MM.1S (cell line): Measurements from ENCODE around the gene PLAAT2.
"Not testable (repeated sequence)": the region's sequence is repeated elsewhere in the genome, so short reads cannot be mapped to it uniquely, and the experiment has no call there.

ENCODE experiments used
- DNase-seq: peaks from one replicate; pipeline ENCODE4 v3.0.0-alpha.2; 2015
- H2AFZ ChIP-seq: fragments of 300-600 bp; sonication (generic); 2 replicates; pipeline ENCODE4 v1.6.0; 2016; ENCODE audit warnings: antibody characterized with exemption, low read length
- H3F3A ChIP-seq: fragments of 300-600 bp; sonication (generic); 2 replicates; pipeline ENCODE4 v1.6.1; 2016; ENCODE audit warnings: mild to moderate bottlenecking, antibody characterized with exemption, low read length, moderate library complexity, mixed read lengths; ENCODE audit not compliant: insufficient read depth
- H3K27ac ChIP-seq: fragments of 300-600 bp; sonication (generic); 2 replicates; pipeline ENCODE4 v1.5.1; 2016; ENCODE audit warnings: mild to moderate bottlenecking, low read length
- H3K27me3 ChIP-seq: fragments of 300-600 bp; sonication (generic); replicated peaks from 2 replicates; pipeline ENCODE4 v1.6.0; 2016; ENCODE audit warnings: low read length; ENCODE audit not compliant: insufficient read depth
- H3K36me3 ChIP-seq: fragments of 300-600 bp; sonication (generic); replicated peaks from 2 replicates; pipeline ENCODE4 v1.6.1; 2016; ENCODE audit warnings: mild to moderate bottlenecking, low read length, mixed read lengths; ENCODE audit not compliant: insufficient read depth
- H3K4me1 ChIP-seq: fragments of 300-600 bp; sonication (generic); 2 replicates; pipeline ENCODE4 v1.6.1; 2016; ENCODE audit warnings: low read length, mixed read lengths
- H3K4me2 ChIP-seq: fragments of 300-600 bp; sonication (generic); 2 replicates; pipeline ENCODE4 v1.6.0; 2016; ENCODE audit warnings: low read depth, low read length
- H3K4me3 ChIP-seq: fragments of 300-600 bp; sonication (generic); 2 replicates; pipeline ENCODE4 v1.5.1; 2016; ENCODE audit warnings: low read length, mixed read lengths
- H3K79me2 ChIP-seq: fragments of 300-600 bp; sonication (generic); 2 replicates; pipeline ENCODE4 v1.6.1; 2016; ENCODE audit warnings: mixed run types, low read length, mixed read lengths
- H3K9ac ChIP-seq: fragments of 300-600 bp; sonication (generic); 2 replicates; pipeline ENCODE4 v1.6.1; 2016; ENCODE audit warnings: low read length, mixed read lengths
- H3K9me2 ChIP-seq: fragments of 300-600 bp; sonication (generic); replicated peaks from 2 replicates; pipeline ENCODE4 v1.6.1; 2016; ENCODE audit warnings: mild to moderate bottlenecking, low read length, mixed read lengths; ENCODE audit not compliant: insufficient read depth
- H3K9me3 ChIP-seq: fragments of 300-600 bp; sonication (generic); replicated peaks from 2 replicates; pipeline ENCODE4 v1.6.1; 2016; ENCODE audit warnings: mild to moderate bottlenecking, low read length, mixed read lengths; ENCODE audit not compliant: insufficient read depth
- H4K20me1 ChIP-seq: fragments of 300-600 bp; sonication (generic); 2 replicates; pipeline ENCODE4 v1.6.1; 2016; ENCODE audit warnings: mild to moderate bottlenecking, low read length, moderate library complexity, mixed read lengths; ENCODE audit not compliant: insufficient read depth
- EZH2 ChIP-seq: fragments of 300-600 bp; sonication (generic); optimal IDR thresholded peaks from 2 replicates; pipeline ENCODE3; 2017; ENCODE audit warnings: low read depth, mild to moderate bottlenecking, antibody characterized with exemption, low read length, mixed read lengths
- EZH2phosphoT487 ChIP-seq: fragments of 300-600 bp; sonication (generic); IDR thresholded peaks from 2 replicates; pipeline ENCODE4 v1.6.1; 2018; ENCODE audit warnings: antibody characterized with exemption, low read length
- TF ChIP-seq, protein P1 (sequence below): fragments of 300-600 bp; sonication (generic); IDR thresholded peaks from 2 replicates; pipeline ENCODE4 v1.5.1; 2016; ENCODE audit warnings: antibody characterized with exemption, low read length, mixed read lengths

PLAAT2 gene

DNA sequence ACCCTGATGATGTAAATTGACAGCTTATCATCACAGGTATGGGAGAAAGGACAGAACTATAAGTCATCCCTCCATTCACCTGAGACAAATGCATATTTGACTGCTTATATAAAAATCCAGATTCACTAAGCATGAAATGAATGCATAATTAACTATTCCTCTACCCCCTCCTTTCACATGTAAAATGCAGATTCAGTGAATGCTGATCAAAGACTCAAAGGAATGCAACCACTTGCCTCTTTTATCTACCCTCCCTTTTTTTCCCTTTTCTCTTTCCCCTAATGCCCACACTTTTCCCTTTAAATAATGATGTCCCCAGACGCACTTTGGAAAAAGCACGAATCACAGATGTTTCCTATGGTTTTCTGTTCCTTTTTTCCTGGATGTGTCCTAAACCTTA, 31.1 kb downstream of the PLAAT2 start:
- no peaks in the 10 kb centered on the region for H3K27me3 ChIP-seq
- H3F3A ChIP-seq: peaks cover 29% of the 10 kb centered on the region
- H3K4me3 ChIP-seq: no peak overlapping the region
- no peak overlapping the region for H3K9ac ChIP-seq
- no peaks in the 10 kb centered on the region for H3K36me3 ChIP-seq
- H2AFZ ChIP-seq: no peak overlapping the region
- no peak overlapping the region for H3K27ac ChIP-seq
- H3K9me3 ChIP-seq: no peaks in the 10 kb centered on the region
- H3K4me2 ChIP-seq: no peak overlapping the region
- no peaks in the 10 kb centered on the region for H3K79me2 ChIP-seq
- TF ChIP-seq EZH2phosphoT487 (no peak), EZH2 (no peak)
- TF ChIP-seq, protein P1, sequence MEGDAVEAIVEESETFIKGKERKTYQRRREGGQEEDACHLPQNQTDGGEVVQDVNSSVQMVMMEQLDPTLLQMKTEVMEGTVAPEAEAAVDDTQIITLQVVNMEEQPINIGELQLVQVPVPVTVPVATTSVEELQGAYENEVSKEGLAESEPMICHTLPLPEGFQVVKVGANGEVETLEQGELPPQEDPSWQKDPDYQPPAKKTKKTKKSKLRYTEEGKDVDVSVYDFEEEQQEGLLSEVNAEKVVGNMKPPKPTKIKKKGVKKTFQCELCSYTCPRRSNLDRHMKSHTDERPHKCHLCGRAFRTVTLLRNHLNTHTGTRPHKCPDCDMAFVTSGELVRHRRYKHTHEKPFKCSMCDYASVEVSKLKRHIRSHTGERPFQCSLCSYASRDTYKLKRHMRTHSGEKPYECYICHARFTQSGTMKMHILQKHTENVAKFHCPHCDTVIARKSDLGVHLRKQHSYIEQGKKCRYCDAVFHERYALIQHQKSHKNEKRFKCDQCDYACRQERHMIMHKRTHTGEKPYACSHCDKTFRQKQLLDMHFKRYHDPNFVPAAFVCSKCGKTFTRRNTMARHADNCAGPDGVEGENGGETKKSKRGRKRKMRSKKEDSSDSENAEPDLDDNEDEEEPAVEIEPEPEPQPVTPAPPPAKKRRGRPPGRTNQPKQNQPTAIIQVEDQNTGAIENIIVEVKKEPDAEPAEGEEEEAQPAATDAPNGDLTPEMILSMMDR: no peak
- no peak for DNase-seq
- H3K4me1 ChIP-seq: peaks cover 24% of the 10 kb centered on the region
- H4K20me1 ChIP-seq: no peaks in the 10 kb centered on the region
- no peaks in the 10 kb centered on the region for H3K9me2 ChIP-seq

DNA sequence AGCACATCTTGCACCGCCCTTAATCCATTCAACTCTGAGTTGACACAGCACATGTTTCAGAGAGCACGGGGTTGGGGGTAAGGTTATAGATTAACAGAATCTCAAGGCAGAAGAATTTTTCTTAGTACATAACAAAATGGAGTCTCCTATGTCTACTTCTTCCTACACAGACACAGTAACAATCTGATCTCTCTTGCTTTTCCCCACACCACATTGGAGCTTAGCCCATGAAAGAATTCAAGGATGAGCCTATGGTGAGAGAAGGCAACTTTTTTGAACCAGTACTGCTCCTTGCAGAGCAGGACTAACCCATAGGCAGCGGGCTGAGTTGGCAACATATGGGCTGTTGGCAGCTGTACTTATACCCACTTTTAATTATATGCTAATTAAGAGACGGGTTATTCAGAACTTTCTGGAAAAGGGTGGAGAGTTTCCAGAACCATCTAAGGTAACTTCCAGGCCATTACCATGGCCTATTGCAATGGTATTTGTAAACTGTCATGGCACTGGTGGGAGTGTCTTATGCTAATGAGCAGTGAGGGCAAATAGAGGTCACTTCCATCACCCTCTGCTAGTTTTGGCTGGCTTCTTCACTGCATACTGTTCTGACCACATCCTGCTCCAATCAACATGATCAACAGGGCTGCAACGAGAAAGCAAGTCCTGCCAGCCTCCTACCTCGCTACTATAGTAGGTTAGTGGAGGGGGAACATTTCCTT, 31.9 kb downstream of the PLAAT2 start:
- Histone ChIP-seq H3F3A (peaks cover 25% of the 10 kb centered on the region), H3K4me1 (peaks cover 19% of the 10 kb centered on the region)
- H3K27ac ChIP-seq, H3K36me3 ChIP-seq, H3K4me3 ChIP-seq, H3K27me3 ChIP-seq, H2AFZ ChIP-seq, H3K4me2 ChIP-seq, H3K79me2 ChIP-seq, H3K9me2 ChIP-seq, H3K9me3 ChIP-seq, H3K9ac ChIP-seq, H4K20me1 ChIP-seq: not testable (repeated sequence)
- DNase-seq: peak; percentile 84

DNA sequence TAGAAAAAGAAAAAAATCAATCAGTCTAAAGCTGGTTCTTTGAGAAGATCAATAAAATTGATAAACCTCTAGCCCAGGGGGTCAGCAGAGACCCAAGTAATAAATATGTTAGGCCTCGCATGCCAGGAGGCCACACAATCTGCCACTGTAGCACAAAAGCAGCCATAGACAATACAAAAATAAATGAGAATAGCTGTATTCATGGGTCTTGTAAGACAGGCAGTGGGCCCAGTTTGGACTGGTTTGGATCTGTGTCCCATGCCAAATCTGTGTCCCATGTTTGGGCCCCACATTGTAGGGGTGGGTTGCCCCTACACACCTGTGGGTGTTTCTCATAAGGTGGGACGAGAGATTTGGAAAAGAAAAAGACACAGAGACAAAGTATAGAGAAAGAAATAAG, 33.2 kb downstream of the PLAAT2 start:
- Histone ChIP-seq H3K4me3 (no peak overlapping the region), H3K4me2 (no peak overlapping the region), H3K9me2 (no peaks in the 10 kb centered on the region), H3F3A (peaks cover 13% of the 10 kb centered on the region), H3K27ac (no peak overlapping the region), H3K4me1 (peaks cover 8% of the 10 kb centered on the region), H3K36me3 (no peaks in the 10 kb centered on the region), H4K20me1 (no peaks in the 10 kb centered on the region), H2AFZ (no peak overlapping the region), H3K9ac (no peak overlapping the region), H3K9me3 (no peaks in the 10 kb centered on the region), H3K79me2 (no peaks in the 10 kb centered on the region), H3K27me3 (no peaks in the 10 kb centered on the region)
- no peak for DNase-seq
- TF ChIP-seq EZH2: no peak
- no peak for TF ChIP-seq EZH2phosphoT487
- TF ChIP-seq, protein P1: no peak

DNA sequence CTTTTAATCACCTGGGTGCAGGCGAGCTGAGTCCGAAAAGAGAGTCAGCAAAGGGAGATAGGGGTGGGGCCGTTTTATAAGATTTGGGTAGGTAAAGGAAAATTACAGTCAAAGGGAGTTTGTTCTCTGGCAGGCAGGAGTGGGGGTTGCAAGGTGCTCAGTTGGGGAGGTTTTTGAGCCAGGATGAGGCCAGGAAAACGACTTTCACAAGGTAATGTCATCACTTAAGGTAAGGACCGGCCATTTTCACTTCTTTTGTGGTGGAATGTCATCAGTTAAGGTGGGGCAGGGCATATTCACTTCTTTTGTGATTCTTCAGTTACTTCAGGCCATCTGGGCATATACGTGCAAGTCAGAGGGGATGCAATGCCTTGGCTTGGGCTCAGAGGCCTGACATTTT, 33.8 kb downstream of the PLAAT2 start:
- not testable (repeated sequence) for H4K20me1 ChIP-seq, H3K36me3 ChIP-seq, H3F3A ChIP-seq, H3K4me1 ChIP-seq, H2AFZ ChIP-seq, H3K27ac ChIP-seq, H3K79me2 ChIP-seq, DNase-seq, H3K27me3 ChIP-seq, H3K4me2 ChIP-seq, H3K9me3 ChIP-seq, H3K9me2 ChIP-seq, H3K9ac ChIP-seq, H3K4me3 ChIP-seq

DNA sequence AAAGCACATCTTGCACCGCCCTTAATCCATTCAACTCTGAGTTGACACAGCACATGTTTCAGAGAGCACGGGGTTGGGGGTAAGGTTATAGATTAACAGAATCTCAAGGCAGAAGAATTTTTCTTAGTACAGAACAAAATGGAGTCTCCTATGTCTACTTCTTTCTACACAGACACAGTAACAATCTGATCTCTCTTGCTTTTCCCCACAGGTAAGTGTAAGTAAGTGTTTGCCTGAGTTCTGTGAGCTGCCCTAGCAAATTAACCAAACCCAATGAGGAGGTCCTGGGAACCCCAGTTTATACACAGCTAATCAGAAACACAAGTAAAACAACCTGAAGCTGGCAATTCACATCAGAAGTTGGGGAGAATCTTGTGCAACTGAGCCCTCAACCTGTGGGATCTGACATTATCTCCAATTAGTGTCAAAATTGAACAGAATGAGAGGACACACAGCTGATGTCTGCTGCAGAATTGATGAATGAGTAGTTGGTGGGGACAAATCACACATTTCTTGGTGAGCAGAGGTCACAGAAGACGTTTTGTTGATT, 34.4 kb downstream of the PLAAT2 start:
- DNase-seq, H3K9me2 ChIP-seq, H3K9me3 ChIP-seq, H3K79me2 ChIP-seq, H3K4me2 ChIP-seq, H3F3A ChIP-seq, H3K27me3 ChIP-seq, H3K36me3 ChIP-seq, H4K20me1 ChIP-seq, H3K4me1 ChIP-seq, H3K4me3 ChIP-seq, H3K27ac ChIP-seq, H2AFZ ChIP-seq, H3K9ac ChIP-seq: not testable (repeated sequence)

DNA sequence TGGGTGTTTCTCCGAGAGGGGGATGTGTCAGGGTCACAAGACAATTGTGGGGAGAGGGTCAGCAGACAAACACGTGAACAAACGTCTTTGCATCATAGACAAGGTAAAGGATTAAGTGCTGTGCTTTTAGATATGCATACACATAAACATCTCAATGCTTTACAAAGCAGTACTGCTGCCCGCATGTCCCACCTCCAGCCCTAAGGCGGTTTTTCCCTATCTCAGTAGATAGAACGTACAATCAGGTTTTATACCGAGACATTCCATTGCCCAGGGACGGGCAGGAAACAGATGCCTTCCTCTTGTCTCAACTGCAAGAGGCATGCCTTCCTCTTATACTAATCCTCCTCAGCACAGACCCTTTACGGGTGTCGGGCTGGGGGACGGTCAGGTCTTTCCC, 35.0 kb downstream of the PLAAT2 start:
- H3K4me2 ChIP-seq, H3K4me3 ChIP-seq, H3K79me2 ChIP-seq, H3K9me3 ChIP-seq, DNase-seq, H3K36me3 ChIP-seq, H3K4me1 ChIP-seq, H3F3A ChIP-seq, H3K9ac ChIP-seq, H2AFZ ChIP-seq, H3K9me2 ChIP-seq, H3K27ac ChIP-seq, H4K20me1 ChIP-seq, H3K27me3 ChIP-seq: not testable (repeated sequence)
